WI38 (cell line): ENCODE data around the gene UBE2E1.
A peak's percentile ranks its signal among the peaks of the same experiment; 100 is the strongest.

Experiments
- H3K4me3 ChIP-seq: 2 replicates; pipeline ENCODE4 v1.5.1; 2011; ENCODE audit warnings: low read depth, mild to moderate bottlenecking, control low read depth, low read length
- TF ChIP-seq, protein P1 (sequence below): IDR thresholded peaks from 2 replicates; pipeline ENCODE4 v1.5.1; 2012; ENCODE audit warnings: low read depth, mild to moderate bottlenecking, control low read depth, low read length

UBE2E1 gene

DNA sequence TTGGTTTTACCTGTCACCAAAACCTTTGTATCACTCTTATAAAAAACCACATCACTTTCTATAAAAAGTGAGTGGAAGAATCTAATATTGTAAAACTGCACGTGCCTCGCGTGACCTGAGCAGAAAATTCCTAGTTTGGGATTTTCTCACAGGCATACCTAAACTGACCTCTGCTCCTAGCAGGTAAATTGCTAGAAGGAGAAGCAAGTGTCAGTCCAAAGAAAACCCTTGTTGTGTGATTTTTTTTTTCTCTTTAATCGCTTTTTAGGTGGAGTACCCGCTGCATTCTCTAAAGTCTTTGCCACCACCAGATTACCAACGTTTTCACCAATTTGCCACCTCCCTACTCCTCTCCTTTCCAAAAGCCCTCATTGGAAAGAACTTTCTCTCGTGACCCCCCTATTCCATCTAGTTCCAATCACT, 534 bp upstream of the UBE2E1 start:
- H3K4me3 ChIP-seq, result peak overlapping the region; percentile 75
- TF ChIP-seq, protein P1, sequence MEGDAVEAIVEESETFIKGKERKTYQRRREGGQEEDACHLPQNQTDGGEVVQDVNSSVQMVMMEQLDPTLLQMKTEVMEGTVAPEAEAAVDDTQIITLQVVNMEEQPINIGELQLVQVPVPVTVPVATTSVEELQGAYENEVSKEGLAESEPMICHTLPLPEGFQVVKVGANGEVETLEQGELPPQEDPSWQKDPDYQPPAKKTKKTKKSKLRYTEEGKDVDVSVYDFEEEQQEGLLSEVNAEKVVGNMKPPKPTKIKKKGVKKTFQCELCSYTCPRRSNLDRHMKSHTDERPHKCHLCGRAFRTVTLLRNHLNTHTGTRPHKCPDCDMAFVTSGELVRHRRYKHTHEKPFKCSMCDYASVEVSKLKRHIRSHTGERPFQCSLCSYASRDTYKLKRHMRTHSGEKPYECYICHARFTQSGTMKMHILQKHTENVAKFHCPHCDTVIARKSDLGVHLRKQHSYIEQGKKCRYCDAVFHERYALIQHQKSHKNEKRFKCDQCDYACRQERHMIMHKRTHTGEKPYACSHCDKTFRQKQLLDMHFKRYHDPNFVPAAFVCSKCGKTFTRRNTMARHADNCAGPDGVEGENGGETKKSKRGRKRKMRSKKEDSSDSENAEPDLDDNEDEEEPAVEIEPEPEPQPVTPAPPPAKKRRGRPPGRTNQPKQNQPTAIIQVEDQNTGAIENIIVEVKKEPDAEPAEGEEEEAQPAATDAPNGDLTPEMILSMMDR, result no peak

- peak overlapping the region; percentile 75 for H3K4me3 ChIP-seq
- TF ChIP-seq, protein P1, result no peak
Observed at GRCh38 chr3:23806534-23807423, 1.0 kb downstream of the UBE2E1 start.

- TF ChIP-seq, protein P1, result no peak
- H3K4me3 ChIP-seq, result peak overlapping the region; percentile 75
Observed at GRCh38 chr3:23807424-23808015, 1.8 kb downstream of the UBE2E1 start.

- no peak overlapping the region for H3K4me3 ChIP-seq
- TF ChIP-seq, protein P1, result no peak
Observed at GRCh38 chr3:23808525-23808924, 2.8 kb downstream of the UBE2E1 start.

- no peak overlapping the region for H3K4me3 ChIP-seq
- TF ChIP-seq, protein P1, result no peak
Observed at GRCh38 chr3:23809294-23809693, 3.5 kb downstream of the UBE2E1 start.

GRCh38 chr3:23809840-23810342, 4.1 kb downstream of the UBE2E1 start:
- TF ChIP-seq, protein P1, result no peak
- H3K4me3 ChIP-seq, result peak overlapping the region; percentile 61
